Ovary (tissue), 3 donors: ENCODE data around the gene DCTD.

Experiments
- EP300 ChIP-seq: sonication (generic); formaldehyde crosslinking; IDR thresholded peaks from one replicate; pipeline ENCODE4 v1.6.1; 2017; ENCODE audit warnings: antibody characterized with exemption
- TF ChIP-seq, protein P1 (sequence below), 3 donors: fragments of 450-650 bp in 2 of 3; fragments of 200-600 bp in 1 of 3; IDR thresholded peaks; one replicate each; pipeline versions ENCODE4 v1.5.1 to v1.8.0; 2016 to 2022; ENCODE audit warnings: antibody characterized with exemption in 3 of 3, mild to moderate bottlenecking in 1 of 3
- donor health status: DM: no; HTN: no; CAD: no.

DNA sequence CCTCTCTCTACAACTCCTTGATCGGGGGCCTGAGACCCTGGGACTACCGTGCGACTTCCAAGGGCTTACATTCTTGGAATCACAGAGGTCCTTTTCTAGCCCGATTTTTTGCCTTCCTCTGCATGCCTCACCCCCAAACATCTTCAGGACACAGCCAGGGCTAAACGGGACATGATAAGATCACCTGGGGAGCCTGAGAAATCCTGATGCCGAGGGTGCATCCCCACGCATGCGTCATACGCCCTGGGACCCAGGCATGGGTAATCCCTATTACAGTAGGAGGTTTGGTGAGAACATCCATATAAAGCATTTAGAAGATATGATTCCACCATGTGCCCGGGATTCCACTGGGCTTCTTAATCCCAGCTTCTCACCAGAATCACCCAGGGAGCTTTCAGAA lies 77.1 kb downstream of the DCTD start:
- TF ChIP-seq, protein P1, sequence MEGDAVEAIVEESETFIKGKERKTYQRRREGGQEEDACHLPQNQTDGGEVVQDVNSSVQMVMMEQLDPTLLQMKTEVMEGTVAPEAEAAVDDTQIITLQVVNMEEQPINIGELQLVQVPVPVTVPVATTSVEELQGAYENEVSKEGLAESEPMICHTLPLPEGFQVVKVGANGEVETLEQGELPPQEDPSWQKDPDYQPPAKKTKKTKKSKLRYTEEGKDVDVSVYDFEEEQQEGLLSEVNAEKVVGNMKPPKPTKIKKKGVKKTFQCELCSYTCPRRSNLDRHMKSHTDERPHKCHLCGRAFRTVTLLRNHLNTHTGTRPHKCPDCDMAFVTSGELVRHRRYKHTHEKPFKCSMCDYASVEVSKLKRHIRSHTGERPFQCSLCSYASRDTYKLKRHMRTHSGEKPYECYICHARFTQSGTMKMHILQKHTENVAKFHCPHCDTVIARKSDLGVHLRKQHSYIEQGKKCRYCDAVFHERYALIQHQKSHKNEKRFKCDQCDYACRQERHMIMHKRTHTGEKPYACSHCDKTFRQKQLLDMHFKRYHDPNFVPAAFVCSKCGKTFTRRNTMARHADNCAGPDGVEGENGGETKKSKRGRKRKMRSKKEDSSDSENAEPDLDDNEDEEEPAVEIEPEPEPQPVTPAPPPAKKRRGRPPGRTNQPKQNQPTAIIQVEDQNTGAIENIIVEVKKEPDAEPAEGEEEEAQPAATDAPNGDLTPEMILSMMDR (IDR thresholded peaks at IDR 0.05) = no peak
- no peak for TF ChIP-seq EP300
